Activated naive CD4-positive, alpha-beta T cell treated with anti-CD3 and anti-CD28 coated beads, Interleukin-2, amount 10 ng/mL, durations not matched to agents 7 days and 5 days (primary cell): Measurements from ENCODE around the gene GGCT.
"Not testable (repeated sequence)": the region's sequence is repeated elsewhere in the genome, so short reads cannot be mapped to it uniquely, and the experiment has no call there.

Experiments used
- CTCF ChIA-PET: fragments of 350-600 bp; sonication (Branson Sonifier 250); formaldehyde crosslinking; loops from one replicate; lab custom pipeline; 2021; ENCODE audit warnings: antibody characterized with exemption; lab: Charles Lee
- DNase-seq: peaks from one replicate; pipeline ENCODE4 v3.0.0-alpha.2; 2020
- H3K27ac Mint-ChIP-seq: one replicate; pipeline ENCODE4 v1.8.0; 2021; ENCODE audit warnings: mild to moderate bottlenecking, moderate library complexity, mixed read lengths
- H3K27me3 Mint-ChIP-seq: one replicate; pipeline ENCODE4 v1.8.0; 2021; ENCODE audit warnings: mild to moderate bottlenecking, mixed read lengths
- H3K36me3 Mint-ChIP-seq: one replicate; pipeline ENCODE4 v1.8.0; 2021; ENCODE audit warnings: mixed read lengths
- H3K4me1 Mint-ChIP-seq: one replicate; pipeline ENCODE4 v1.8.0; 2021; ENCODE audit warnings: mixed read lengths
- H3K4me3 Mint-ChIP-seq: one replicate; pipeline ENCODE4 v1.8.0; 2021; ENCODE audit warnings: mild to moderate bottlenecking, moderate library complexity, mixed read lengths
- H3K9me3 Mint-ChIP-seq: one replicate; pipeline ENCODE4 v1.8.0; 2021; ENCODE audit warnings: mixed read lengths

Gene GGCT

GRCh38 chr7:30510124-30511075 is 5.8 kb upstream of the GGCT start:
- peak; percentile 53 for DNase-seq

GRCh38 chr7:30509171-30509857 is 4.7 kb upstream of the GGCT start:
- H3K9me3 Mint-ChIP-seq, H3K36me3 Mint-ChIP-seq, H3K4me1 Mint-ChIP-seq, H3K4me3 Mint-ChIP-seq, H3K27me3 Mint-ChIP-seq, H3K27ac Mint-ChIP-seq, DNase-seq: not testable (repeated sequence)
- CTCF ChIA-PET: interaction anchor here (4.9 kb wide), 1 partner anchor 53 kb away, joined by 31 read pairs; no protein-coding TSS in a partner anchor

More at GRCh38 chr7:30510124-30511075, 5.8 kb upstream of the GGCT start:
- H3K9me3 Mint-ChIP-seq: peaks cover 7% of the 10 kb centered on the region
- no peaks in the 10 kb centered on the region for H3K27me3 Mint-ChIP-seq
- peaks cover 6% of the 10 kb centered on the region for H3K4me1 Mint-ChIP-seq
- peaks cover 3% of the 10 kb centered on the region for H3K36me3 Mint-ChIP-seq
- CTCF ChIA-PET: interaction anchor here (0.9 to 4.9 kb wide), 7 partner anchors 11 to 229 kb away, joined by 3 to 31 read pairs (median 4); no protein-coding TSS in a partner anchor
- H3K27ac Mint-ChIP-seq: no peak overlapping the region
- H3K4me3 Mint-ChIP-seq: no peak overlapping the region

DNA sequence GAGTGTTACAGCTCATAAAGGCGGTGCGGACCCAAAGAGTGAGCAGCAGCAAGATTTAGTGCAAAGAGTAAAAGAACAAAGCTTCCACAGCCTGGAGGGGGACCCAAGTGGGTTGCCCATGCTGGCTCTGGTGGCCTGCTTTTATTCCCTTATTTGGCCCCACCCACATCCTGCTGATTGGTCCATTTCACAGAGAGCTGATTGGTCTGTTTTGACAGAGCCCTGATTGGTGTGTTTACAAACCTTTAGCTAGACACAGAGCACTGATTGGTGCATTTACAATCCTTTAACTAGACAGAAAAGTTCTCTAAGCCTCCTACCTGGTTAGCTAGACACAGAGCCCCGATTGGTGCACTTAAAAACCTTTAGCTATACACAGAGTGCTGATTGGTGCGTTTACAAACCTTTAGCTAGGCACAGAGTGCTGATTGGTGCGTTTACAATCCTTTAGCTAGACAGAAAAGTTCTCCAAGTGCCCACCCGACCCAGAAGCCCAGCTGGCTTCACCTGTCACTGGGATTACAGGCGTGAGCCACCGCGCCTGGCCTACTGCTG is 2.8 kb upstream of the GGCT start:
- not testable (repeated sequence) for H3K27me3 Mint-ChIP-seq, H3K4me3 Mint-ChIP-seq, H3K27ac Mint-ChIP-seq, DNase-seq, H3K36me3 Mint-ChIP-seq, H3K9me3 Mint-ChIP-seq
- CTCF ChIA-PET: interaction anchor here (0.7 to 1.7 kb wide), 5 partner anchors 11 to 233 kb away, joined by 3 to 6 read pairs (median 3); no protein-coding TSS in a partner anchor
- peaks cover 27% of the 10 kb centered on the region for H3K4me1 Mint-ChIP-seq

DNA sequence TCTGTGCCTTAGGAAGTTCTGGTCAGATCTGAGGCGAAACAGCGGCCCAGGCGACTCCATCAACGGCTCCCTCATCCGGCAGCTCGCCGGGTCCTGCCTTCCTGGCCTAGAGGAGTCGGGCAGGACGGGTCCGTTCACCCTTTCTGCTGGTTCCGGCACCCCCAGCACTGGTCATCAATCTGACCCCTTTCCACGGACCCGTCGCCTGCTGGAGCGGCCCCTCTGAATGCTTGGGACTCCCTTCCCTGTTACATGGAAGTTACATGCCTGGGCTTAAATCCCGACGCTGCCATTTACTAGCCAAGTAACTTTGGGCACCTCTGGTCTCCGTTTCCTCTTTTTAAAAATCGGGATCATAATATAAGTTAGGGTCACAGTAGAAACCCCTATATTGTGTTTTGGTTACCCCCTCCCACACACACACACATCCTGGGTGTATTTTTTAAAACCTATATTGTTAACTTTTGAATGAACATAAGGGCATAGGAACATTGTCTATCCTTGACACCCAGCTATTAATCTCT is 607 bp upstream of the GGCT start:
- H3K27ac Mint-ChIP-seq: peak overlapping the region; percentile 82
- H3K36me3 Mint-ChIP-seq: peaks cover 22% of the 10 kb centered on the region
- H3K9me3 Mint-ChIP-seq: peaks cover 7% of the 10 kb centered on the region
- peak overlapping the region; percentile 74 for H3K4me3 Mint-ChIP-seq
- no peak for DNase-seq
- CTCF ChIA-PET: interaction anchor here (1.5 kb wide), 1 partner anchor 59 kb away, joined by 5 read pairs; no protein-coding TSS in a partner anchor
- H3K4me1 Mint-ChIP-seq: peaks cover 47% of the 10 kb centered on the region
- no peaks in the 10 kb centered on the region for H3K27me3 Mint-ChIP-seq

DNA sequence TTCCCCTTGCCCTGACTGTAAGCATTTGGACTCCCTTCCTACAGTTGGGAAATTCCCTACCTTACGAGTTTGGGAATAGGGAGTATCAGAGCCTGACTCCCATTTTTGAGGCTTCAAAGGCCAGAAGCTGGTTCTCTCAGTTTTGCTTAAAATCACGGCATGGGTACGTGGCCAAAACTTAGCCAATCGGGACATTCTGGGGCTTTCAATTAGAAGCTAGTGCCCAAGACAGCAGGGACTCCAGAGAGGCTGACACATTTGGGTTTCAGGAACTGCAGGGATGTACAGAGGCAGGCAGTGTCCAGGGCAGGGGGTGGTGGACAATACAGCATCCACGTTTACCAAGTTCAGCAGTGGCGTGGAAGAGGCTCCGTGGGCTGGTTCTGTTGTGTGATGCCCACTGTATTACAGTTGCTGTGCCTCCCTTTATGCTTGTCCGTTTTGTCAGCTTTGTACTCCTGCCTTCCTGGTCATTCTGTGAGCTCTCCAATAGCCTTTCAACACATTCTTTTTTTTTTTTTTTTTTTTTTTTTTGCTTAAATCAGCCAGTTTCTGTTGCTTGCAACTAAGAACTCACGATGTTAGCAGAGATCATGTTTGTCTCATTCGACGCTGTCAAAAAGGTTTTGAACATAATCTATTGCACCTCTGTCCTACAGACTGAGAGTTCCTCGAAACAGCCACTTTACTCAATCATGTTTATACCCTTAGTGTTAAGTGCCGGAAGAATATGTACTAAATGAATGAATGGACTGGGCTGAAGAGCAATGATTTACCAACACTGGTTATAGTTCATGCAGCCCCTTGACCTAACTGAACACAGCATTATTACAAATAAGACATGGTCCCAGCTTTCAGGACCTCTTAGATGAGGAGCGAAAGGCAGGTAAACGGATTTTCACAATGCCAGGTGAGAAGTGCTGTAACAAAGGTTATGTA is 1.1 kb downstream of the GGCT start:
- Mint-ChIP-seq H3K27me3 (no peaks in the 10 kb centered on the region), H3K9me3 (peaks cover 7% of the 10 kb centered on the region), H3K4me3 (peak overlapping the region; percentile 74), H3K27ac (peak overlapping the region; percentile 82), H3K36me3 (peaks cover 34% of the 10 kb centered on the region), H3K4me1 (peaks cover 51% of the 10 kb centered on the region)
- CTCF ChIA-PET: no interaction called here
- no peak for DNase-seq

- no peak for DNase-seq
- Mint-ChIP-seq H3K27me3 (no peaks in the 10 kb centered on the region), H3K9me3 (peaks cover 4% of the 10 kb centered on the region), H3K27ac (no peak overlapping the region), H3K36me3 (peaks cover 33% of the 10 kb centered on the region), H3K4me1 (peaks cover 51% of the 10 kb centered on the region), H3K4me3 (peak overlapping the region; percentile 24)
- CTCF ChIA-PET: no interaction called here
Measured at GRCh38 chr7:30502470-30503251, 2.0 kb downstream of the GGCT start.

- H3K27ac Mint-ChIP-seq: no peak overlapping the region
- no peak overlapping the region for H3K4me3 Mint-ChIP-seq
- CTCF ChIA-PET: no interaction called here
- no peaks in the 10 kb centered on the region for H3K9me3 Mint-ChIP-seq
- H3K36me3 Mint-ChIP-seq: peaks cover 42% of the 10 kb centered on the region
- peaks cover 51% of the 10 kb centered on the region for H3K4me1 Mint-ChIP-seq
- H3K27me3 Mint-ChIP-seq: no peaks in the 10 kb centered on the region
- no peak for DNase-seq
Measured at GRCh38 chr7:30501264-30501663, 3.4 kb downstream of the GGCT start.

DNA sequence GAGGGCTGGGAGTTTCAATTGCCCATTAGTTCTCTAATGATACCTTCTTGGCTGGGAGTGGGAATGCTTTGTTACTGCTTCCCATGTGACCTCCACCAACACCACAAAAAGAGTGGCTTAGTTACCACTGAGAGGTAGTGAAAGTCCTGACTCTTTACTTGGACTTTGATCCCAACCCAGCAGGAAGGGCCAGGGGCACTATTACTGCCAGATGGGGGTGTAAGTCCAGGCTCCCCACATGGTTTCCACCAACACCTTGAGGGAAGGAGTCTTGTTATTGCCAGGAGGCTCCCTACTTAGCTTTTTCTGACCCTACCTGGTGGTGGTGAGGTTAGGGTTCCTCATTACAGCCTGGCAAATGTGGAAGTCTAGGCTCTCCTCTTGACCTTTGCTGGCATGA is 11.4 kb downstream of the GGCT start:
- peaks cover 7% of the 10 kb centered on the region for H3K9me3 Mint-ChIP-seq
- peaks cover 22% of the 10 kb centered on the region for H3K27me3 Mint-ChIP-seq
- no peak overlapping the region for H3K4me3 Mint-ChIP-seq
- no peaks in the 10 kb centered on the region for H3K4me1 Mint-ChIP-seq
- DNase-seq: no peak
- H3K36me3 Mint-ChIP-seq: peaks cover 27% of the 10 kb centered on the region
- CTCF ChIA-PET: no interaction called here
- no peak overlapping the region for H3K27ac Mint-ChIP-seq

DNA sequence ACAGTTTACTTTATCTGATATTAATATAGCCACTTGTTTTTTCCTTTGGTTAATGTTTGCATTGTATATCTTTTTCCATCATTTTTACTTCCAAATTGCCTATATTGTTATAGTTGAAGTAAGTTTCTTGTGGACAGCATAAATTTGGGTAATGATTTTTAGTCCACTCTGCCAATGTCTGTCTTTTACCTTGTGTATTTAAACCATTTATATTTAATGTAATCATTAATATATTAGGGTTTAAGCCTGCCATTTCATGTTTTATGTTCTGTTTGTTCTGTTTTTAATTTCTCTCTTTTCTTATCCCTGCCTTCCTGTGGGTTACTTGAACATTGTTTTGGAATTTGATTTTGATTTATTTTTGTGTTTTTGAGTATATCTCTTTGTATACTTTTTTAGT is 13.2 kb downstream of the GGCT start:
- Mint-ChIP-seq H3K36me3 (peaks cover 20% of the 10 kb centered on the region), H3K9me3 (peaks cover 7% of the 10 kb centered on the region), H3K27me3 (peaks cover 26% of the 10 kb centered on the region), H3K4me1 (no peaks in the 10 kb centered on the region), H3K4me3 (no peak overlapping the region), H3K27ac (no peak overlapping the region)
- DNase-seq: no peak
- CTCF ChIA-PET: no interaction called here

DNA sequence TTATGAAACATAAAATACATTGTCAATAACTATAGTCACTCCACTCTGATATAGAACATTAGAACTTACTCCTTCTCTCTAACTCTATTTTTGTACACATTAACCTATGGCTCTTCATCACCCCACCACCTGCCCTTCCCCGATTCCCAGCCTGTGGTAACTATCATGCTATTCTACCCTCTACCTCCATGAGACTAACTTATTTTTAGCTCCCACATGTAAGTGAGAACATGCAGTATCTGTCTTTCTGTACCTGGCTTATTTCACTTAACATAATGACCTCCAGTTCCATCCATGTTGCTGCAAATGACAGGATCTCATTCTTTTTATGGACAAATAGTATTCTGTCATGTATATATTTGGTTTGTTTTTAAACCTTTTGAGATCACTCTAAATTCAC is 17.3 kb downstream of the GGCT start:
- Mint-ChIP-seq H3K36me3 (peaks cover 2% of the 10 kb centered on the region), H3K9me3 (peaks cover 5% of the 10 kb centered on the region), H3K4me3 (no peak overlapping the region), H3K4me1 (no peaks in the 10 kb centered on the region), H3K27me3 (peaks cover 23% of the 10 kb centered on the region), H3K27ac (no peak overlapping the region)
- no peak for DNase-seq
- CTCF ChIA-PET: interaction anchor here (0.6 kb wide), 1 partner anchor 62 kb away, joined by 3 read pairs; no protein-coding TSS in a partner anchor

GRCh38 chr7:30485667-30486066 is 19.0 kb downstream of the GGCT start:
- Mint-ChIP-seq H3K36me3 (no peaks in the 10 kb centered on the region), H3K27me3 (peaks cover 18% of the 10 kb centered on the region), H3K9me3 (no peaks in the 10 kb centered on the region), H3K4me3 (no peak overlapping the region), H3K27ac (no peak overlapping the region), H3K4me1 (peaks cover under 1% of the 10 kb centered on the region)
- CTCF ChIA-PET: no interaction called here
- DNase-seq: no peak

DNA sequence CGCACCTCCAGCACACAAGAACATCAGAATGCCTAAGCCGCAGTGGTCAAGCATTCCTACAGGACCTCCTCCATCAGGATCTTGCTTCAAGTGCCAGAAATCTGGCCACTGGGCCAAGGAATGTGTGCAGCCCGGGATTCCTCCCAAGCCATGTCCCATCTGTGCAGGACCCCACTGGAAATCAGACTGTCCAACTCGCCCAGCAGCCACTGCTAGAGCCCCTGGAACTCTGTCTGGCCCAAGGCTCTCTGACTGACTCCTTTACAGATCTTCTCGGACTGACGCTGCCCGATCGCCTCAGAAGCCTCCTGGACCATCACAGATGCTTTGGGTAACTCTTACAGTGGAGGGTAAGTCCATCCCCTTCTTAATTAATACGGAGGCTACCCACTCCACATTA is 23.2 kb downstream of the GGCT start:
- H3K27me3 Mint-ChIP-seq, CTCF ChIA-PET, H3K36me3 Mint-ChIP-seq, H3K4me3 Mint-ChIP-seq, H3K27ac Mint-ChIP-seq, H3K9me3 Mint-ChIP-seq, DNase-seq: not testable (repeated sequence)
- peaks cover 34% of the 10 kb centered on the region for H3K4me1 Mint-ChIP-seq
